ENCODE data around the gene LRFN2.

LRFN2 gene

GRCh38 chr6:40545954-40546353, 41.2 kb downstream of the LRFN2 start:
- H3K27ac ChIP-seq, result no peak overlapping the region
- no peak for TF ChIP-seq CTCF (conservative IDR thresholded peaks at IDR 0.05; ENCODE audit: low read depth)
- ChIA-PET CTCF (interaction anchor here (1.0 kb wide), 1 partner anchor 217 kb away, joined by 3 read pairs; no protein-coding TSS in a partner anchor), POLR2A (ENCODE audit: low non-redundant PET) (no interaction called here)
- no peak for DNase-seq (ENCODE audit: low spot score)

- no peak for DNase-seq (ENCODE audit: low spot score)
- ChIA-PET POLR2A (ENCODE audit: low non-redundant PET) (no interaction called here), CTCF (interaction anchor here (0.6 kb wide), 1 partner anchor 1029 kb away, joined by 4 read pairs; no protein-coding TSS in a partner anchor)
- TF ChIP-seq CTCF (conservative IDR thresholded peaks at IDR 0.05; ENCODE audit: low read depth), result no peak
- no peak overlapping the region for H3K27ac ChIP-seq
Observed at GRCh38 chr6:40543776-40544175, 43.4 kb downstream of the LRFN2 start.

- ChIA-PET POLR2A (ENCODE audit: low non-redundant PET) (no interaction called here), CTCF (no interaction called here)
- DNase-seq (ENCODE audit: low spot score), result no peak
- no peak for TF ChIP-seq CTCF (conservative IDR thresholded peaks at IDR 0.05; ENCODE audit: low read depth)
- H3K27ac ChIP-seq, result no peak overlapping the region
Observed at GRCh38 chr6:40543146-40543545, 44.0 kb downstream of the LRFN2 start.

- no peak for TF ChIP-seq CTCF (conservative IDR thresholded peaks at IDR 0.05; ENCODE audit: low read depth)
- no peak for DNase-seq (ENCODE audit: low spot score)
- H3K27ac ChIP-seq, result no peak overlapping the region
- POLR2A ChIA-PET (ENCODE audit: low non-redundant PET), result no interaction called here
- CTCF ChIA-PET, result interaction anchor here (0.6 kb wide), 1 partner anchor 42 kb away, joined by 3 read pairs; no protein-coding TSS in a partner anchor
Observed at GRCh38 chr6:40542175-40542764, 44.9 kb downstream of the LRFN2 start.

GRCh38 chr6:40541556-40542174, 45.5 kb downstream of the LRFN2 start:
- ChIA-PET POLR2A (ENCODE audit: low non-redundant PET) (no interaction called here), CTCF (interaction anchor here (0.6 kb wide), 1 partner anchor 42 kb away, joined by 3 read pairs; no protein-coding TSS in a partner anchor)
- no peak for TF ChIP-seq CTCF (conservative IDR thresholded peaks at IDR 0.05; ENCODE audit: low read depth)
- no peak overlapping the region for H3K27ac ChIP-seq
- no peak for DNase-seq (ENCODE audit: low spot score)

GRCh38 chr6:40540790-40541189, 46.4 kb downstream of the LRFN2 start:
- ChIA-PET POLR2A (ENCODE audit: low non-redundant PET) (no interaction called here), CTCF (interaction anchor here (0.6 kb wide), 1 partner anchor 617 kb away, joined by 4 read pairs; no protein-coding TSS in a partner anchor)
- H3K27ac ChIP-seq, result no peak overlapping the region
- TF ChIP-seq CTCF (conservative IDR thresholded peaks at IDR 0.05; ENCODE audit: low read depth), result no peak
- no peak for DNase-seq (ENCODE audit: low spot score)
